Measurements from ENCODE around the gene APCDD1L.

Gene APCDD1L

DNA sequence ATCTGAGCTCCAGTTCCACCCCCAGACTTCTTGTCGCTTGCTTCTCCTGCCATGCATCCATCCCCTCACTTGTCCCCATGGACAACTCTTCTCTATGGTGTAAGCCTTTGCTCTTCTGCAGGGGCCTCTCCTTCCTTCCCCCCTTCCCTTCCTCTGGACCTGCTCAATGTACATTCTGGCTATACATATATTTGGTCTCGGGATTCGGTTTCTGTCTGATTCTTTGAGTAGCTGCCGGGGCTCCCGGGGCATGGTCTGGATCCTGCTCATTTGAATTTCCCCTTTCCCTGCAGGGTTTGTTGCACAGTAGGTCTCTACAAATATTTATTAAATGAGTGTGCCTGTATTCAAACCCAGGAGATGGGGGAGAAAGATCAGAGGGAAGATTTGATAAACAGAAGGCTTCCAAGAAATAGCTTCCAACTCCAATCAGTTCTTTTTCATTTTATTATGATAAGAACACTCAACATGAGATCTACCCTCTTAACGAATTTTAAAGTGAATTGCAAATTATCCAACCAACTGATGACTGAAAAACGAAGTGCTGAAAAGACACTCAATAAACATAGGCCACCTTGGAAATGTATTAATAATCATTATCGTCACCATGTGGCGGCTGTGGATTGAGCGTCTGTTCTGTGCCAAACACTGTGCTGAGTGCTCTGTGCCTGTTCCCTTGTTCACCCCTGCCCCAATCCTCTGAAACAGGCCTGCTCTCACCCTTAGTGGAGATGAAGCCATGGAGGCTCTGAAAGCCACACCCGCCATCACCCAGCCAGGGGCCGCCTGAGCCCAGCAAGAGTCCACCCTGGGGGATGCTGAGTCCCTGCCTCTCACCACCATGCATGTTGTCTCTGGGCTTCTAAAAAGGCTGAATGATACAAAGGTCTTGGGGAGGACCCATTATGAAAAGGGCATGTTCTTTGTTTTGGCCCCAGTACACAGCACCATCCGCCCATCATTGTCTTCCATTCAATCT is 34.3 kb upstream of the APCDD1L start:
- no peak overlapping the region for H3K4me3 ChIP-seq (replicated peaks in 1 of 2; ENCODE audit: low read depth in 2 of 2, low read length in 2 of 2)

DNA sequence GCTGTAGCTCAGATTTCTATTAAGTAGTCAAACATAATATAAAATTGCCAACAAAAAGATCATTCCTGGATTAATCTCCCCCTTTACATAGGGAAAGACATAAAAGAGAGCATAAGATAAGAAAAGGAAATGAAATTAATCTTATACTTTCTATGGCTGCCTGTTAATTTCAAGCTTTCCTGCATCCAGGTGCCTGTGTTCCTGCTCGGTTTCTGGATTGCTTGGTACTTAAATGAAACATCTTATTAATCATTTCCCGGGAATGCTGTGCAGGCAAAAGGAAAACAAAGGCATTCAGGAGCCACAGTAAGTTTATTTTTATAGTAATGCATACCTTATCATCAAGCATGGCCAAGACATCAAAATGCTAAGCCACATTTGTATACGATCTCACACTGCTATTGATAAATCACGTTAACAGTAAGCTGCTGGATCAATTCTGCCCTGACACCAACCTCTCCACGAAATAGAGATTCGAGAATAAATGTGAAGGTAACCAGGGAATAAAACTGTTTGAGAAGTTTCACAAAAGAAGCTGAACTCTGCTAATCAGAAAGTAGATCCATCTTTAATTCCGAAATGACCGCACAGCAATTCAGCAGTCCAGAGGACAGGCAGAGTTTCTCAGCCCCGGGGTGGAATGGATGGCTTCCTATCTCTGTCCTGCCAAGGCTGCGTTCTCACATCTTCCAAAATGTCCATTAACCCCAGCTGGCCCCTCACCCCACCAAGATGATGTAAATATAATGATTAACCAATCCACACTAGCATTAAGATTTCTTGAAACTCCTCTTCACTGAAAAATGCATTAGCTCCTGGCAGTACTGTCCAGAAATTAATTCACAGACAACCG is 32.6 kb upstream of the APCDD1L start:
- TF ChIP-seq, protein P1, sequence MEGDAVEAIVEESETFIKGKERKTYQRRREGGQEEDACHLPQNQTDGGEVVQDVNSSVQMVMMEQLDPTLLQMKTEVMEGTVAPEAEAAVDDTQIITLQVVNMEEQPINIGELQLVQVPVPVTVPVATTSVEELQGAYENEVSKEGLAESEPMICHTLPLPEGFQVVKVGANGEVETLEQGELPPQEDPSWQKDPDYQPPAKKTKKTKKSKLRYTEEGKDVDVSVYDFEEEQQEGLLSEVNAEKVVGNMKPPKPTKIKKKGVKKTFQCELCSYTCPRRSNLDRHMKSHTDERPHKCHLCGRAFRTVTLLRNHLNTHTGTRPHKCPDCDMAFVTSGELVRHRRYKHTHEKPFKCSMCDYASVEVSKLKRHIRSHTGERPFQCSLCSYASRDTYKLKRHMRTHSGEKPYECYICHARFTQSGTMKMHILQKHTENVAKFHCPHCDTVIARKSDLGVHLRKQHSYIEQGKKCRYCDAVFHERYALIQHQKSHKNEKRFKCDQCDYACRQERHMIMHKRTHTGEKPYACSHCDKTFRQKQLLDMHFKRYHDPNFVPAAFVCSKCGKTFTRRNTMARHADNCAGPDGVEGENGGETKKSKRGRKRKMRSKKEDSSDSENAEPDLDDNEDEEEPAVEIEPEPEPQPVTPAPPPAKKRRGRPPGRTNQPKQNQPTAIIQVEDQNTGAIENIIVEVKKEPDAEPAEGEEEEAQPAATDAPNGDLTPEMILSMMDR (IDR thresholded peaks at IDR 0.05; ENCODE audit: low read depth, low read length), result no peak
- DNase-seq (ENCODE audit: low read depth in 2 of 2), result peak in 1 of 2 donors; percentile 33
- H3K4me3 ChIP-seq (replicated peaks in 1 of 2; ENCODE audit: low read depth in 2 of 2, low read length in 2 of 2), result no peak overlapping the region

More for the DNA sequence above, 34.3 kb upstream of the APCDD1L start:
- DNase-seq (ENCODE audit: low read depth in 2 of 2), result no peak
- TF ChIP-seq, protein P1 (IDR thresholded peaks at IDR 0.05; ENCODE audit: low read depth, low read length), result no peak

DNA sequence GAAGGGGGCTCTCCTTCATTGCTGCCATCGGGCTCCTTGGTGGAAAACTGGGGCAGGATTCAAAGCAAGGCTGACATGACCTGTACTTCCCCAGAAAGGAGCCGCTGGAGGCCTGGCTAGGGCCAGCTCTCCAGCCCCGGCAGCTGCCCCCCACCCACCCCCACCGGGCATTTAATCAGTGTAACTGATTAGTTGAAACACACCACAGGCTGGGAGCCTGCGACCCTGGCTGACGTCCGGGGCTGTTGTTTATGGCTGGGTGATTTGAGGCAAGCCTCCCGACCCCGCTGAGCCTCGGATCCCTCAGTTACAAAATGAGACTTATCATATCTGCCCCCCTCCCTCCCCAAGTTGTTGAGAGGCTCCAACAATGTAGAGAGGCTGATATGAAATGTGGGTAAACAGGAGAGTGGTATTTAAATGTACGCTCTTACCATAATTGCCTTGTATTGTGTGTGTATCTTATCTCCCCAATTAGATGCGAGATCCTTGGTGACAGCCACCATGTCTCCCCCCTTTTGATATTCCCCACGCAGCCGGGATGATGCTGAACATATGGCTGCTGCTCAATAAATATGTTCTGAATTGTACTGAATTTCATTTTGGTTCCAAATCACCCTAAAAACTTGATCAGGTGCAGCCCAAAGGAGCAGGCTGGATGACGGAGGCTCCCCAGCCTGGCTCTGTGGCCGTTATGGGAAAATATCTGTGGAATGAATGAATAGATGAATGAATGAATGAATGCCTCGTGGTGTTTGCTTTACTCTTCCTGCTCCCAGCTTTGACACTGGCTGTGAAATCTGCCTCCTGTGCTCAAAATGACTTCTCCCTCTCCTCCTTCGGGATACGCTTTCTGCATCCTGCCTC is 31.8 kb upstream of the APCDD1L start:
- no peak overlapping the region for H3K4me3 ChIP-seq (replicated peaks in 1 of 2; ENCODE audit: low read depth in 2 of 2, low read length in 2 of 2)
- DNase-seq (ENCODE audit: low read depth in 2 of 2), result no peak
- TF ChIP-seq, protein P1 (IDR thresholded peaks at IDR 0.05; ENCODE audit: low read depth, low read length), result no peak

DNA sequence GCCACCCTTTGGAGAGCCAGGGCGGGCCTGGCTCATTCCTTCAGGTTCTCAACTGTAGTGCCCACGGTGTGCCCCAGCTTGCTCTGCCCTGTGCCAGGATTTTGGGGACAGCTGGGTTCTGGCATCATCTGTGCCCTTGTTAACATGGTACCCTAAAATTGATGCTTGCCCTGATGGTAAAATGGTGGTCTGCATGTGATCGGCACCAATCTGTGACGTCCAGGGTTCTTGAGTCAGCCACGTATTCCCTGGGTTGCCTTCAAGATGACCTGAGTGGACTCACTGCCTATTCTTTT is 31.2 kb upstream of the APCDD1L start:
- no peak for DNase-seq (ENCODE audit: low read depth in 2 of 2)
- TF ChIP-seq, protein P1 (IDR thresholded peaks at IDR 0.05; ENCODE audit: low read depth, low read length), result no peak
- H3K4me3 ChIP-seq (replicated peaks in 1 of 2; ENCODE audit: low read depth in 2 of 2, low read length in 2 of 2), result no peak overlapping the region

DNA sequence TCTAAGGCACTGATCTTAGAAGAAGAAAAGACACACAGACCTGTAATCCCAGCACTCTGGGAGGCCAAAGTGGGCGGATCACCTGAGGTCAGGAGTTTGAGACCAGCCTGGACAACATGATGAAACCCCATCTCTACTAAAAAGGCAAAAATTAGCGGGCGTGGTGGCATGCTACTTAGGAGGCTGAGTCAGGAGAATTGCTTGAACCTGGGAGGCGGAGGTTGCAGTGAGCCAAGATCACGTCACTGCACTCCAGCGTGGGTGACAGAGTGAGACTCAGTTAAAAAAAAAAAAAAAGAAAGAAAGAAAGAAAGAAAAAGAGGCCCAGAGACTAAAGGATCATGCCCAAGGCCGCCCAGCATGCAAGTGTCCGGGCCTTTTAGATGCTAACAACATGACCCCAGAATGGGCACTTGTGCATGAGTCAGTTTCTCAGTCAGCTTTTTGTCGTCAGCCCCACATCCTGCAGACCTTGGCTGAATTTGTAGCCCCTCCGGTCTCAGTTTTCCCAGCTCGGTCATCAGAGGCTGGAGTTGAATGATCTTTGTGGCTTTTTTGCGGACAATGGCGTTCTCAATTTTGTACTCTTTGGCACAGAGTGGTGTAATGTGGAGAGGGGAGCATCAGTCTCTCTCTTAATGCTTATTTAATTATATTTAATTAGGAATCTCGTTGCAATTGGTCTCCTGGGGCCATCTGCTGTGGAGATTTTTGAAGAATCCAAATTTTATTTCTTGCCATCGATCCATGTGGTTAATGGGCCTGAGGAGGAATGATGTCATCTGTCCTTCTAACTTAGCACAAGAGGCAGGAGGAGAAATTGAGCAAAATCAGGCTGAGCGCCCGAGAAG is 30.6 kb upstream of the APCDD1L start:
- peak in 1 of 2 donors; percentile 65 for DNase-seq (ENCODE audit: low read depth in 2 of 2)

More for the DNA sequence above, 30.6 kb upstream of the APCDD1L start:
- TF ChIP-seq, protein P1 (IDR thresholded peaks at IDR 0.05; ENCODE audit: low read depth, low read length), result no peak
- H3K4me3 ChIP-seq (replicated peaks in 1 of 2; ENCODE audit: low read depth in 2 of 2, low read length in 2 of 2), result no peak overlapping the region

All from cardiac fibroblast (primary cell).